Fibroblast of mammary gland (primary cell): ENCODE measurements around the gene FARSB.
A peak's percentile ranks its signal among the peaks of the same experiment; 100 is the strongest.

ENCODE experiments used
- DNase-seq: peaks from one replicate; pipeline ENCODE4 v3.0.0-alpha.2; 2010; ENCODE audit warnings: low read depth
- H3K4me3 ChIP-seq: 2 replicates; pipeline ENCODE4 v1.5.1; 2011; ENCODE audit warnings: low read depth, mild to moderate bottlenecking, low read length, moderate library complexity; ENCODE audit not compliant: control insufficient read depth
- TF ChIP-seq, protein P1 (sequence below): conservative IDR thresholded peaks from 2 replicates; pipeline ENCODE4 v1.5.1; 2011; ENCODE audit warnings: low read depth, low read length, inconsistent platforms; ENCODE audit not compliant: control insufficient read depth, insufficient read depth

The FARSB gene

DNA sequence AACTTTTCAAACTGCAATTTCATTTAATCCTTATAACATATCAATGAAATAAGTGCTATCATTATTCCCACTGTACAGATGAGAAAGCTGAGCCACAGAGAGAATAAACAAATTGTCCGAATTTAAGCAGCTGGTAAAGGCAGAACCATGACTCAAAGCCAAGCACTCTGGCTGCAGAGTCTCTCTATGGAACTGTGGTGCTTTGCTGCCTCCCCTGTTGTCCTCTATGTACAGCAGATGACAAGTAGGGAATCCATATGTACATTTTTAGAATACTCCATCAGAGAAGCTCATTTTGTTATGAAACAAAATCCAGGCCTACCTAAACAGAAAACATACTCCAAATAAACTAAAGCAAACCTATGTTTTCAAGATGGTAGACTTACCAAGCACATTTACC is 45.1 kb downstream of the FARSB start:
- H3K4me3 ChIP-seq, result no peak overlapping the region
- TF ChIP-seq, protein P1, sequence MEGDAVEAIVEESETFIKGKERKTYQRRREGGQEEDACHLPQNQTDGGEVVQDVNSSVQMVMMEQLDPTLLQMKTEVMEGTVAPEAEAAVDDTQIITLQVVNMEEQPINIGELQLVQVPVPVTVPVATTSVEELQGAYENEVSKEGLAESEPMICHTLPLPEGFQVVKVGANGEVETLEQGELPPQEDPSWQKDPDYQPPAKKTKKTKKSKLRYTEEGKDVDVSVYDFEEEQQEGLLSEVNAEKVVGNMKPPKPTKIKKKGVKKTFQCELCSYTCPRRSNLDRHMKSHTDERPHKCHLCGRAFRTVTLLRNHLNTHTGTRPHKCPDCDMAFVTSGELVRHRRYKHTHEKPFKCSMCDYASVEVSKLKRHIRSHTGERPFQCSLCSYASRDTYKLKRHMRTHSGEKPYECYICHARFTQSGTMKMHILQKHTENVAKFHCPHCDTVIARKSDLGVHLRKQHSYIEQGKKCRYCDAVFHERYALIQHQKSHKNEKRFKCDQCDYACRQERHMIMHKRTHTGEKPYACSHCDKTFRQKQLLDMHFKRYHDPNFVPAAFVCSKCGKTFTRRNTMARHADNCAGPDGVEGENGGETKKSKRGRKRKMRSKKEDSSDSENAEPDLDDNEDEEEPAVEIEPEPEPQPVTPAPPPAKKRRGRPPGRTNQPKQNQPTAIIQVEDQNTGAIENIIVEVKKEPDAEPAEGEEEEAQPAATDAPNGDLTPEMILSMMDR, result peak; percentile 19
- peak; percentile 35 for DNase-seq

- H3K4me3 ChIP-seq, result no peak overlapping the region
- TF ChIP-seq, protein P1, result no peak
- DNase-seq, result peak; percentile 41
These were observed 46.5 kb downstream of the FARSB start for GRCh38 chr2:222609381-222609780.

- TF ChIP-seq, protein P1, result no peak
- no peak overlapping the region for H3K4me3 ChIP-seq
- DNase-seq, result no peak
These were observed 47.8 kb downstream of the FARSB start for GRCh38 chr2:222608081-222608480.

DNA sequence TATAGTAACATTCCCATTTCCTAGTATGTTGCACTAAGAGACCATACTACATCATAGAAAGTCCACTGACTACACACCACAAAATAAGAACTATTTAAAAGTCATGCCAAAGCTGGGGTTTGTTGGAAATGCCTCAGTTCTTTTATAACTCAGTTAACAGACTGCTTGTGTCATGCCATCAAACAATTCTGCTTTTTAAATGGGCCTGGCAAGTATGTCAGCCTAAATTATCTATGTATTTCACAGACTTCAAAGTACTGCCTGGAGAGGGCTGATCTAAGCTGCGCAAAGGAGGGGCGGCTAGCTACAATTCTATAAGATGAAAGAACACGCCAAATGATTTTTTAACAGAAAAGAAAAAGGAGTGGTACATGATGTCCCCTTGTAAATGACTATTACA is 49.6 kb downstream of the FARSB start:
- no peak for DNase-seq
- TF ChIP-seq, protein P1, result no peak
- H3K4me3 ChIP-seq, result no peak overlapping the region

- no peak for DNase-seq
- TF ChIP-seq, protein P1, result no peak
- no peak overlapping the region for H3K4me3 ChIP-seq
These were observed 51.0 kb downstream of the FARSB start for GRCh38 chr2:222604749-222605515.

GRCh38 chr2:222603501-222603900 is 52.4 kb downstream of the FARSB start:
- no peak overlapping the region for H3K4me3 ChIP-seq
- no peak for DNase-seq
- TF ChIP-seq, protein P1, result no peak
